GM19238 (cell line): ENCODE data around the gene KMT2B.
"Not testable (repeated sequence)": the region's sequence is repeated elsewhere in the genome, so short reads cannot be mapped to it uniquely, and the experiment has no call there.

Source experiments
- DNase-seq: peaks from one replicate; pipeline ENCODE4 v3.0.0; 2011; ENCODE audit warnings: low spot score; ENCODE audit not compliant: insufficient read length

The KMT2B gene, protein sequence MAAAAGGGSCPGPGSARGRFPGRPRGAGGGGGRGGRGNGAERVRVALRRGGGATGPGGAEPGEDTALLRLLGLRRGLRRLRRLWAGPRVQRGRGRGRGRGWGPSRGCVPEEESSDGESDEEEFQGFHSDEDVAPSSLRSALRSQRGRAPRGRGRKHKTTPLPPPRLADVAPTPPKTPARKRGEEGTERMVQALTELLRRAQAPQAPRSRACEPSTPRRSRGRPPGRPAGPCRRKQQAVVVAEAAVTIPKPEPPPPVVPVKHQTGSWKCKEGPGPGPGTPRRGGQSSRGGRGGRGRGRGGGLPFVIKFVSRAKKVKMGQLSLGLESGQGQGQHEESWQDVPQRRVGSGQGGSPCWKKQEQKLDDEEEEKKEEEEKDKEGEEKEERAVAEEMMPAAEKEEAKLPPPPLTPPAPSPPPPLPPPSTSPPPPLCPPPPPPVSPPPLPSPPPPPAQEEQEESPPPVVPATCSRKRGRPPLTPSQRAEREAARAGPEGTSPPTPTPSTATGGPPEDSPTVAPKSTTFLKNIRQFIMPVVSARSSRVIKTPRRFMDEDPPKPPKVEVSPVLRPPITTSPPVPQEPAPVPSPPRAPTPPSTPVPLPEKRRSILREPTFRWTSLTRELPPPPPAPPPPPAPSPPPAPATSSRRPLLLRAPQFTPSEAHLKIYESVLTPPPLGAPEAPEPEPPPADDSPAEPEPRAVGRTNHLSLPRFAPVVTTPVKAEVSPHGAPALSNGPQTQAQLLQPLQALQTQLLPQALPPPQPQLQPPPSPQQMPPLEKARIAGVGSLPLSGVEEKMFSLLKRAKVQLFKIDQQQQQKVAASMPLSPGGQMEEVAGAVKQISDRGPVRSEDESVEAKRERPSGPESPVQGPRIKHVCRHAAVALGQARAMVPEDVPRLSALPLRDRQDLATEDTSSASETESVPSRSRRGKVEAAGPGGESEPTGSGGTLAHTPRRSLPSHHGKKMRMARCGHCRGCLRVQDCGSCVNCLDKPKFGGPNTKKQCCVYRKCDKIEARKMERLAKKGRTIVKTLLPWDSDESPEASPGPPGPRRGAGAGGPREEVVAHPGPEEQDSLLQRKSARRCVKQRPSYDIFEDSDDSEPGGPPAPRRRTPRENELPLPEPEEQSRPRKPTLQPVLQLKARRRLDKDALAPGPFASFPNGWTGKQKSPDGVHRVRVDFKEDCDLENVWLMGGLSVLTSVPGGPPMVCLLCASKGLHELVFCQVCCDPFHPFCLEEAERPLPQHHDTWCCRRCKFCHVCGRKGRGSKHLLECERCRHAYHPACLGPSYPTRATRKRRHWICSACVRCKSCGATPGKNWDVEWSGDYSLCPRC (N-terminal part only)

DNA sequence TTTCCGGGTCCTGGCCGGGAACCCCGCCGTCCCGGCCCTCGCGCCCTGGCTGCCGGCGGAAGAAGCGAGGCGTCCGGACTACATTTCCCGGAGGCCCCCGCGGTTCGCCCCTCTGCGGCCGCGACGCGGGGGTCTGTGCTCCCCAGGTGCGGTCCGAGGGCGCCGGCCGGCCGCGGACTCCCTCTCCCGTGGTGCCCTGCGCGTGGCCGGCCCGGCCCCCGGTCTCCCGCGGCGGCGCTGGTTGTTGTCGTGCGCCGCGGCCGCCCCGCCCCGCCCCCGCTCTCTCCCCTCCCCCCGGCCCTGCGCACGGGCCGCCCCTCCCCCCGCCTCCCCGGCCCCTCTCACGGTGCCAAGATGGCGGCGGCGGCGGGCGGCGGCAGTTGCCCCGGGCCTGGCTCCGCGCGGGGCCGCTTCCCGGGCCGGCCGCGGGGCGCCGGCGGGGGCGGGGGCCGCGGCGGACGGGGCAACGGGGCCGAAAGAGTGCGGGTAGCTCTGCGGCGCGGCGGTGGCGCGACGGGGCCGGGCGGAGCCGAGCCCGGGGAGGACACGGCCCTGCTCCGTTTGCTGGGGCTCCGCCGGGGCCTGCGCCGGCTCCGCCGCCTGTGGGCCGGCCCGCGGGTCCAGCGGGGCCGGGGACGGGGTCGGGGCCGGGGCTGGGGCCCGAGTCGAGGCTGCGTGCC is at the start of gene KMT2B:
Gene KMT2B, plus strand, starts transcription at position 339 of the 680 bp plus-strand sequence. Its CDS starts 16 bp downstream, at position 355.
- DNase-seq = peak; percentile 99

DNA sequence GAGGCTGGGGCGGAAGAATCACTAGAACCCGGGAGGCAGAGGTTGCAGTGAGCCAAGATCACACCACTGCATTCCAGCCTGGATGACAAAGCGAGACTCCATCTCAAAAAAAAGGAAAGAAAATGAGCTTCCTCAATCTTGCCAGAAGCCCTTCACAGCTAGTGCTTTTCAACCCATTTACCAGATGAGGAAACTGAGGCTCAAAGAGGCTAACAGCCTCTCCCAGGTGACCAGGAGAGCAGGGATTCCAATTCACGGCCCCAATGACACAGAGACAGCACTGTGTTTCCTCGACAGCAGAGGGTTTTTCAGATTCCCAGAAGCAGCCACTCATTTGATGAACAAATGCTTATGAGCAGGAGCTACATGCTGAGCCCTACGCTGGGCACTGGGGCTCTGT is 48.2 kb upstream of the KMT2B start:
- DNase-seq = no peak

DNA sequence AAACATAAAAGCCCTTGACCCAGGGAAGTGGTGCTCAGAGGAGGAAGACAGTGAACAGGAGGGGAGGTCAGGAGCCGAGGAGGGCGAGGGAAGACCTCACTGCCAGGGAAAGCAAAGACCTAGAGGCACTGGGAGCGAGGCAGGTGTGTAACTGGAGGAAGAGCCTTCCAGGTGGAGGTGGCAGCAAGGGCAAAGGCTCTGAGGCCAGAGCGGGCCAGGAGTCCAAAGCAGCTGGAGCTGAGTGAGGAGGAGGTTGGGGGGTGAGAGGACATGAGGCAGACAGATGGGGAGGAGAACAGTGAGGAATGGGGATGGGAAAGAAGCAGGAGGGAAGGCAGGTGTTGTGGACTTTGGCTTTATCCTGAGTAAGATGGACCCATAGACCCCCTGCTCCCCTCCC is 47.8 kb upstream of the KMT2B start:
- DNase-seq = no peak

GRCh38 chr19:35670686-35671085 is 47.1 kb upstream of the KMT2B start:
- no peak for DNase-seq

DNA sequence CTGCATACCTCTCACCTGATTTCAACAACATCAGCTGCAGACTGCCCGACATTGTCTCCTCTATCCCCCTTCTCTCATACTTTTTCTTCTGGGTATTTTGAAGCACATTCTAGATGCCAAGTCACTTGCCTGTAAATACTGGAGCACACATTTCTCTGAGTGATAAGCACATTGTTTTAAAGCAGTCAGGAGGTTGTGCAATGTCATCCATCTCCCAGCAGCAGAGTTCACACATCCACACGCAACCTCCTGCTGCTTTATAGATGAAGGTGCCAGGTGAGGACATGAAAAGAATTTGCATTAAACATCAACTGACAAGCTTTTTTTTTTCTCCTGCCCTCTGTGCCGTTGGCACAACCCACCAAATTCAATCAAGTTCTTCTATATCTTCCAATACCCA is 46.0 kb upstream of the KMT2B start:
- DNase-seq = no peak

DNA sequence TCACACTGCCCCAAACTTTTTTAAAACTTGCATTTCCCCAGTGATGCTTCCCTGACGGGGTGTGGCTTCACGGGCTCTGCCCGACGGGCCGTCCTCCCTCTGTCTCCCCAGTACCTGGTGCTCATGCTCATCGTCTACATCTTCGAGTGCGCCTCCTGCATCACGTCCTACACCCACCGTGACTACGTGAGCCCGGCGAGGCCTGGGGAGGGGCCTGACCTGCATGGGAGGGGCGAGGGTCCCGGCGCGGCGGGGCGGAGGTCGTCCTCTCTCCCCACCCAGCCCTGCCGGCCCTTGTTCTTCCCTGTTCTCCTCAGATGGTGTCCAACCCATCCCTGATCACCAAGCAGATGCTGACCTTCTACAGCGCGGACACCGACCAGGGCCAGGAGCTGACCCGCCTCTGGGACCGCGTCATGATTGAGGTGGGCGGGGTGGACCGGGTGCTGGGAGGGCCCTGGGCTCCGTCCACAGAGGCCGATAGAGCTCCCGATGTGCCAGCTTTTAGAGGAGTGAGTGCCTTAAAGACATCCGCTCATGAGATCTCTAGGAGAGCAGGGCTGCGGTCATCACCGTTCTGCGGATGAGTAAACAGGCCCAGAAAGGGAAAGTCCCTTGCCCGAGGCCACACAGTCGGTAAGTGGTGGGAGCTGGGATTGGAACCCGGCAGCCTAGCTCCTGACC is 44.5 kb upstream of the KMT2B start:
- DNase-seq = peak; percentile 34

DNA sequence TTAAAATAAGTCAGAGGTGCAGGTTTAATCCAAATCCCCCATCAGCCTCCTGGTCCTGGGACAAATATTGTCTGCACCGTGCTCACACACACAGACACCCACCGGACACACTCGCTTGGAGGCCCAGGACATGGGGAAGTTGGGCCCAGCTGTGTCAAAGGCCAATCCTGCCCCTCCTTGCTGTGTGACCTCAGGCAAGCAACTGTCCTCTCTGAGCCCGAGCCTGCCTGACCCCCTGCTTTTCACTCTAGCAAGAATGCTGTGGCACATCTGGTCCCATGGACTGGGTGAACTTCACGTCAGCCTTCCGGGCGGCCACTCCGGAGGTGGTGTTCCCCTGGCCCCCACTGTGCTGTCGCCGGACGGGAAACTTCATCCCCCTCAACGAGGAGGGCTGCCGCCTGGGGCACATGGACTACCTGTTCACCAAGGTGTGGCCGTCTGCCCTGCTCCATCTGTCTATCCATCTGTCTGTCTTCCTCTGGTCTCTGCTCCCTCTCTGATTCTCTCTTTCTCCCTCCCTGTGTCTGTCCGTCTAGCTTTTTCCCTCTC is 42.1 kb upstream of the KMT2B start:
- DNase-seq = no peak

- no peak for DNase-seq
Measured at GRCh38 chr19:35689836-35690235, 28.0 kb upstream of the KMT2B start.

DNA sequence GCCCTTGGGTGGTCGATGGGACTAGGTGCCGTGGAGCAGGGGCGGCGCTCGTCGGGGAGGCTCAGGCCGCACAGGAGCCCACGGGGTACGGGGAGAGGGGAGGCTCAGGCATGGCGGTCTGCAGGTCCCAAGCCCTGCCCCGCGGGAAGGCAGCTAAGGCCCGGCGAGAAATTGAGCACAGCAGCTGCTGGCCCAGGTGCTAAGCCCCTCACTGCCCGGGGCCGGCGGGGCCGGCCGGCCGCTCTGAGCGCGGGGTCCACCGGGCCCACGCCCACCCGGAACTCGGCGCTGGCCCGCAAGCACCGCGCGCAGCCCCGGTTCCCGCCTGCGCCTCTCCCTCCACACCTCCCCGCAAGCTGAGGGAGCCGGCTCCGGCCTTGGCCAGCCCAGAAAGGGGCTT is 26.7 kb upstream of the KMT2B start:
- not testable (repeated sequence) for DNase-seq

GRCh38 chr19:35692010-35692409 is 25.8 kb upstream of the KMT2B start:
- no peak for DNase-seq

DNA sequence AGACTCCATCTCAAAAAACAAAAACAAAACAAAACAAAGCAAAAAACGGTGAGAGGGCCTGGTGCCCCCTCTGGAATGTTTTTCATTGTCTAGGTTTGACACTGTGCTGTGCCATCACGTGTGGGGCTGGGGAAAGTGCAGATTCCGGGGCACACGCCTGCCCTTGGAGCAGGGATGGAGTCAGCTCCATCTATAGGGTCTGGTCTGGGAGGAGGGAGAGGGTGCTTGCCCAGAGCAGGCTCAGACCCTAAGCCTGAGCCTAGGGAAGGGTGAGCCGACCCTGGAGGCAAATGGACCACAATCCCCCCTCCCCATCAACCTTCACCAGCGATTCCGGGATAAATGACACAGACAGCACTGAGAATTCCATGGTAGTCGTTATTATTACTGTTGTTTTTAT is 24.4 kb upstream of the KMT2B start:
- no peak for DNase-seq

GRCh38 chr19:35693835-35694599 is 23.8 kb upstream of the KMT2B start:
- peak; percentile 77 for DNase-seq

DNA sequence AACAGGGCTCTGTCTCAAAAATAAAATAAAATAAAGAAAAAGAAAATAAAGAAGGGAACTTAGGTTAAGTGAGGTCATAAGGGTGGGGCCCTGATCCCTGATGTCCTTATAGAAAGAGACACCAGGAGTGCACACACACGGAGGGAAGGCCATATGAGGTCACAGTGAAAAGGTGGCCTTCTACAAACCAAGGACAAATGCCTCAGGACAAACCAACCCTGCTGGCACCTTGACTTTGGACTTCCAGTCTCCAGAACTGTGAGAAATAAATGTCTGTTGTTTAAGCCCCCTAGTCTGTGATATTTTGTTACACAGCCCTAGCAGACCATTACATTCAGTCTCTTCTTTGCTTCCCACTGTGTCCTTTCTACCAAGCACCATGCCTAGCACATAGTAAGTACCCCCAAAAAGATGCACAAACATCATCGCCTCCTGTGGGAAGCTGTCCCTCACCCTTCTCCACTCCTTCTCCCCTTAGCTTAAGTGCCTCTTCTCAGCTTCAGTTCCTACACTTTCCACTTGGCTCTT is 21.8 kb upstream of the KMT2B start:
- no peak for DNase-seq

DNA sequence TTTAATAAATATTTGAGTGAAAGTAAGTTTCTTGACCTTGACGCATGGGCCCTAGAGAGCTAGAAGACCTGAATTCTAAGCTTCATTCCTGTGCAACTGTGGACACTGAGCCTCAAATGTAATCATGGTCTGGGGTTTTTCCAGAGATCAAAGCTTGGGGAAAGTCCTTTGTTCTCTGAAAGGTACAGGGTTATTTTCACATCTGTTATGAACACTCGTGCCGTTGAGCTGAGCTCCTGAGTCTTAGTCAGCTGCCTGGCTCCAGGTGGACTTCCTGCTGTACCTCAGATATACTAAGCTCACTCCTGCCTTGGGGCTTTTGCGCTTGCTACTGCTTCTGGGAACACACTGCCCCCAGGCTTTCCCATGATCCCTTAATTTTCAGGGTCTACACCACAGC is 21.0 kb upstream of the KMT2B start:
- DNase-seq = no peak

- peak; percentile 88 for DNase-seq
Measured at GRCh38 chr19:35702223-35703012, 15.4 kb upstream of the KMT2B start.

- DNase-seq = no peak
Measured at GRCh38 chr19:35703343-35703742, 14.5 kb upstream of the KMT2B start.

- DNase-seq = no peak
Measured at GRCh38 chr19:35704218-35704617, 13.6 kb upstream of the KMT2B start, which contains the start of gene ZBTB32. Gene ZBTB32 (plus strand): TSS chr19:35704558. CDS start chr19:35714627, 10,069 bp downstream.

DNA sequence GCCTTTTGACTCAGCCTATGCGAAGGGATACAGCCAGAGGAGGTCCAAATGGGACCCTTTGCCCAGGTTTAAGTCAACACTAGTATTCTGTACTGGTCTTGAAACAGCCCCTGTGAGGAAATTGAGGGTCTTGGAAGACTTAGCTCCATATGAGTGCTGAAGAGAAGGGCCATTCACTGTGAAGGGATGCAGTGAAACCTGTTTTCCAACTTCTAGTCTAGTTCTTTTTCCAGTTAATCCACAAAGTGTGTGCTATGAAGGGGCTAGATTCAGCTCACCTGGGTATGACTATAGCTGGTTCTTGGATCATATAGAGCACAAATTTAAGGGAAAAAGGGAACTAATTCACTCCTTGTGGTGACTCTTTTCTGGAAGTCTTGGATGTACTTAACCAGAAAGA is 9.4 kb upstream of the KMT2B start:
- DNase-seq = no peak
